Body of pancreas (tissue), 4 donors: ENCODE measurements around the gene DHRS11.

Experiments used
- CTCF ChIP-seq, 7 experiments: fragments of 450-650 bp in 4 of 7; fragments of 200-600 bp in 3 of 7; sonication (generic) in 3 of 7; IDR thresholded peaks; one replicate each; pipeline ENCODE4 v1.5.1; 2016 to 2019; ENCODE audit warnings: antibody characterized with exemption in 7 of 7
- POLR2A ChIP-seq, 3 donors: fragments of 450-650 bp; IDR thresholded peaks; one replicate each; pipeline ENCODE4 v1.6.1; 2016; ENCODE audit warnings: antibody characterized with exemption in 3 of 3, mild to moderate bottlenecking in 2 of 3

DNA sequence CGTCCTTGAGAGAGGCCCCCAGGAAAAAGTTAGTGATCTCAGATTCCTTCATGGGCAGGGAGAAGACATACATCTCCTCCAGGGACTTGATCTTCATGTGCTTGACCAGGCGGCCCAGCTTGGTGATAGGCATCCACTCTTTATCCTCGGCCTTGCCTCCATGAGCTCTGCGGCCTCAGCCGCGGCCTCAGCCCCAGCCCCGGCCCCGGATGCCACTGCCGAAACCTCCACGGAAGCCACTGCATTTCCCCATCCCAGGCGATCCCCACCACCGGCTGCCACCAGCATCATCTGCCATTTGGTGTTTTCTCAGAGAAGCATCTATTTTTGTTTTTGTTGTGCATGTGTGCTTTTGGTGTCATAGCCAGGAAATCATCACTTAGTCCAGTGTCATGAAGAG lies 16.7 kb upstream of the DHRS11 start:
- TF ChIP-seq CTCF (IDR thresholded peaks at IDR 0.05) (no peak), POLR2A (IDR thresholded peaks at IDR 0.05) (no peak)
